Activated T-cell treated with anti-CD3 and anti-CD28 coated beads, Interleukin-2, amount 50 U/mL, for 4 hours (primary cell): Measurements from ENCODE around the gene PRKAA2. TPM values are rescaled to one million over a fixed set of nuclear protein-coding genes. Genes with fewer than 3 reads are reported as not detected.

Experiments used
- ATAC-seq, 2 donors: fragments of 200-7000 bp; cut with Tn5 transposase; one replicate each; pipeline ENCODE4 v1.10.0; 2021
- DNase-seq: peaks from one replicate; pipeline ENCODE4 v3.0.0-alpha.2; 2020
- H3K27me3 Mint-ChIP-seq: one replicate; pipeline ENCODE4 v1.8.0; 2021; ENCODE audit warnings: low read depth, mixed read lengths
- H3K36me3 Mint-ChIP-seq: one replicate; pipeline ENCODE4 v1.8.0; 2022; ENCODE audit warnings: mixed read lengths; ENCODE audit not compliant: insufficient read depth
- H3K4me1 Mint-ChIP-seq: one replicate; pipeline ENCODE4 v1.8.0; 2021; ENCODE audit warnings: low read depth, mixed read lengths
- H3K4me3 Mint-ChIP-seq: one replicate; pipeline ENCODE4 v1.8.0; 2021; ENCODE audit warnings: mild to moderate bottlenecking, moderate library complexity, mixed read lengths
- H3K9me3 Mint-ChIP-seq: one replicate; pipeline ENCODE4 v1.8.0; 2021; ENCODE audit warnings: mixed read lengths
- total RNA-seq, 3 donors: library from RNA; stranded (reverse); gene quantifications; one replicate each; pipeline ENCODE4 v1.2.1, GENCODE V29; 2021

The PRKAA2 gene
- total RNA-seq, 3 donors from 2014 or later: not detected

GRCh38 chr1:56643661-56644060 lies 1.5 kb upstream of the PRKAA2 start:
- H3K4me3 Mint-ChIP-seq: no peak overlapping the region
- ATAC-seq: no peak
- peaks cover 4% of the 10 kb centered on the region for H3K4me1 Mint-ChIP-seq
- no peaks in the 10 kb centered on the region for H3K36me3 Mint-ChIP-seq
- DNase-seq: no peak
- no peaks in the 10 kb centered on the region for H3K9me3 Mint-ChIP-seq
- peaks cover 43% of the 10 kb centered on the region for H3K27me3 Mint-ChIP-seq

GRCh38 chr1:56644064-56644918 lies 823 bp upstream of the PRKAA2 start:
- no peaks in the 10 kb centered on the region for H3K36me3 Mint-ChIP-seq
- DNase-seq (no peak), ATAC-seq (no peak)
- peaks cover 4% of the 10 kb centered on the region for H3K4me1 Mint-ChIP-seq
- H3K9me3 Mint-ChIP-seq: no peaks in the 10 kb centered on the region
- H3K27me3 Mint-ChIP-seq: peaks cover 40% of the 10 kb centered on the region
- H3K4me3 Mint-ChIP-seq: peak overlapping the region; percentile 42

- Mint-ChIP-seq H3K9me3 (no peaks in the 10 kb centered on the region), H3K36me3 (no peaks in the 10 kb centered on the region), H3K4me3 (peak overlapping the region; percentile 33), H3K27me3 (peaks cover 40% of the 10 kb centered on the region), H3K4me1 (peaks cover 4% of the 10 kb centered on the region)
- DNase-seq: no peak
- ATAC-seq: peak in 1 of 2 donors; percentile 46
Measured at GRCh38 chr1:56645677-56646305, 677 bp downstream of the PRKAA2 start.

GRCh38 chr1:56646611-56647010 lies 1.5 kb downstream of the PRKAA2 start:
- H3K27me3 Mint-ChIP-seq: peaks cover 40% of the 10 kb centered on the region
- ATAC-seq (no peak), DNase-seq (no peak)
- H3K9me3 Mint-ChIP-seq: no peaks in the 10 kb centered on the region
- H3K4me1 Mint-ChIP-seq: peaks cover 4% of the 10 kb centered on the region
- H3K4me3 Mint-ChIP-seq: no peak overlapping the region
- no peaks in the 10 kb centered on the region for H3K36me3 Mint-ChIP-seq

- H3K4me3 Mint-ChIP-seq: no peak overlapping the region
Measured at GRCh38 chr1:56647106-56647505, 2.0 kb downstream of the PRKAA2 start.

GRCh38 chr1:56648546-56648945 lies 3.4 kb downstream of the PRKAA2 start:
- Mint-ChIP-seq H3K36me3 (no peaks in the 10 kb centered on the region), H3K4me3 (no peak overlapping the region), H3K4me1 (peaks cover 4% of the 10 kb centered on the region), H3K27me3 (peaks cover 30% of the 10 kb centered on the region), H3K9me3 (no peaks in the 10 kb centered on the region)
- DNase-seq (no peak), ATAC-seq (no peak)

More at GRCh38 chr1:56647106-56647505, 2.0 kb downstream of the PRKAA2 start:
- peaks cover 4% of the 10 kb centered on the region for H3K4me1 Mint-ChIP-seq
- H3K36me3 Mint-ChIP-seq: no peaks in the 10 kb centered on the region
- no peaks in the 10 kb centered on the region for H3K9me3 Mint-ChIP-seq
- DNase-seq (no peak), ATAC-seq (no peak)
- H3K27me3 Mint-ChIP-seq: peaks cover 35% of the 10 kb centered on the region

GRCh38 chr1:56654126-56654923 lies 9.2 kb downstream of the PRKAA2 start:
- Mint-ChIP-seq H3K9me3 (peaks cover 21% of the 10 kb centered on the region), H3K4me1 (no peaks in the 10 kb centered on the region), H3K27me3 (no peaks in the 10 kb centered on the region), H3K4me3 (no peak overlapping the region), H3K36me3 (no peaks in the 10 kb centered on the region)
- no peak for ATAC-seq
- no peak for DNase-seq

GRCh38 chr1:56655991-56656613 lies 11.0 kb downstream of the PRKAA2 start:
- no peak for ATAC-seq
- DNase-seq: no peak
- Mint-ChIP-seq H3K9me3 (peaks cover 21% of the 10 kb centered on the region), H3K27me3 (no peaks in the 10 kb centered on the region), H3K4me1 (no peaks in the 10 kb centered on the region), H3K4me3 (no peak overlapping the region), H3K36me3 (no peaks in the 10 kb centered on the region)

- DNase-seq (no peak), ATAC-seq (no peak)
- no peaks in the 10 kb centered on the region for H3K4me1 Mint-ChIP-seq
- no peaks in the 10 kb centered on the region for H3K36me3 Mint-ChIP-seq
- H3K27me3 Mint-ChIP-seq: no peaks in the 10 kb centered on the region
- H3K4me3 Mint-ChIP-seq: no peak overlapping the region
- peaks cover 21% of the 10 kb centered on the region for H3K9me3 Mint-ChIP-seq
Measured at GRCh38 chr1:56658254-56658653, 13.1 kb downstream of the PRKAA2 start.

- Mint-ChIP-seq H3K27me3 (no peaks in the 10 kb centered on the region), H3K4me1 (no peaks in the 10 kb centered on the region), H3K4me3 (no peak overlapping the region), H3K36me3 (no peaks in the 10 kb centered on the region), H3K9me3 (peaks cover 21% of the 10 kb centered on the region)
- ATAC-seq (no peak), DNase-seq (no peak)
Measured at GRCh38 chr1:56660293-56660692, 15.2 kb downstream of the PRKAA2 start.

GRCh38 chr1:56663846-56664245 lies 18.7 kb downstream of the PRKAA2 start:
- DNase-seq (no peak), ATAC-seq (no peak)
- H3K4me3 Mint-ChIP-seq: no peak overlapping the region
- H3K4me1 Mint-ChIP-seq: no peaks in the 10 kb centered on the region
- H3K9me3 Mint-ChIP-seq: no peaks in the 10 kb centered on the region
- no peaks in the 10 kb centered on the region for H3K27me3 Mint-ChIP-seq
- H3K36me3 Mint-ChIP-seq: no peaks in the 10 kb centered on the region

- no peaks in the 10 kb centered on the region for H3K36me3 Mint-ChIP-seq
- no peaks in the 10 kb centered on the region for H3K9me3 Mint-ChIP-seq
- DNase-seq (no peak), ATAC-seq (no peak)
- H3K27me3 Mint-ChIP-seq: no peaks in the 10 kb centered on the region
- H3K4me1 Mint-ChIP-seq: no peaks in the 10 kb centered on the region
- H3K4me3 Mint-ChIP-seq: no peak overlapping the region
Measured at GRCh38 chr1:56665384-56665783, 20.3 kb downstream of the PRKAA2 start.

- Mint-ChIP-seq H3K36me3 (no peaks in the 10 kb centered on the region), H3K27me3 (no peaks in the 10 kb centered on the region), H3K4me3 (no peak overlapping the region), H3K9me3 (no peaks in the 10 kb centered on the region), H3K4me1 (no peaks in the 10 kb centered on the region)
- DNase-seq (no peak), ATAC-seq (no peak)
Measured at GRCh38 chr1:56666112-56666608, 21.0 kb downstream of the PRKAA2 start.

- no peaks in the 10 kb centered on the region for H3K36me3 Mint-ChIP-seq
- H3K4me1 Mint-ChIP-seq: no peaks in the 10 kb centered on the region
- DNase-seq (no peak), ATAC-seq (no peak)
- no peaks in the 10 kb centered on the region for H3K9me3 Mint-ChIP-seq
- H3K27me3 Mint-ChIP-seq: peaks cover 3% of the 10 kb centered on the region
- H3K4me3 Mint-ChIP-seq: no peak overlapping the region
Measured at GRCh38 chr1:56670350-56670749, 25.2 kb downstream of the PRKAA2 start.
